ENCODE results near the gene KCNK5.

The KCNK5 gene

DNA sequence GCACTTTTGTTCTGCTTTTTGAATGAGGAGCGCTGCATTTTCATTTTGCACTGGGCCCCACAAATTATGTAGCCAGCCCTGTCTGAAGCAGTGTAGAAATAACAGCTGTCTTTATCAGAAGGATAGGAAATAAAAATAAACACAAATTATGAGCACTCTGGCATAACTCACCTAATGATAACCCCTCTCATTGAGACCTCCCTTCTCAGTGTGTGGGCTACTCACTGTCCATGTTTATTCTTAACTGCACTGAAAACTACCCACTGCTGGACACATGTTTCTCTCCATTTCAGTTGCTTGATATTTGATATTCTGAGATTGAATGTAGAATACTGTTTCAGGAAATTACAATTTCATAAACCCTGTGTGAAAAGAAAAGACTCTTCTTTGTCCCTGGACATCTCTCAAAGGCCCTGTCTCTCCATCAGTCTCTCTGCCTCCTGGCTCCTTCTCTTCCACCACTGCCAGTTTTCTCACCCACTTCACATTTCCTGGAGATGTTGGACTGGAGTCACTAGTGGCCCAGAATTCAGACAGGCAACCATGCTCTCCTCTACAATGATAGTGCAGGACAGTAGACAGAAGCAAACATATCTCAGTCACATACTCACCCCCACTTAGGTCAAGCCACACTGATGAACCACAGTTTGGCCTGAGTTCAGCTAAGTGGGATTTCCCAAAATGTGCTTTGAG lies 84.6 kb downstream of the KCNK5 start:
- DNase-seq (ENCODE audit: low read depth, low spot score), result no peak
- Histone ChIP-seq H3K36me3 (ENCODE audit: insufficient read depth, low read length) (no peaks in the 10 kb centered on the region), H3K27ac (no peak overlapping the region), H3K4me3 (no peak overlapping the region), H3K9ac (ENCODE audit: insufficient read length) (no peak overlapping the region), H3K9me3 (ENCODE audit: low read depth, low read length) (no peaks in the 10 kb centered on the region)
- no peak for TF ChIP-seq FOXP2 (optimal IDR thresholded peaks at IDR 0.05; ENCODE audit: control extremely low read depth, extremely low read length, insufficient read depth)
- TF ChIP-seq EZH2 (IDR thresholded peaks at IDR 0.05), result no peak
- no peak for TF ChIP-seq POLR2AphosphoS5 (IDR thresholded peaks at IDR 0.05; ENCODE audit: borderline replicate concordance, low read depth, low read length)

DNA sequence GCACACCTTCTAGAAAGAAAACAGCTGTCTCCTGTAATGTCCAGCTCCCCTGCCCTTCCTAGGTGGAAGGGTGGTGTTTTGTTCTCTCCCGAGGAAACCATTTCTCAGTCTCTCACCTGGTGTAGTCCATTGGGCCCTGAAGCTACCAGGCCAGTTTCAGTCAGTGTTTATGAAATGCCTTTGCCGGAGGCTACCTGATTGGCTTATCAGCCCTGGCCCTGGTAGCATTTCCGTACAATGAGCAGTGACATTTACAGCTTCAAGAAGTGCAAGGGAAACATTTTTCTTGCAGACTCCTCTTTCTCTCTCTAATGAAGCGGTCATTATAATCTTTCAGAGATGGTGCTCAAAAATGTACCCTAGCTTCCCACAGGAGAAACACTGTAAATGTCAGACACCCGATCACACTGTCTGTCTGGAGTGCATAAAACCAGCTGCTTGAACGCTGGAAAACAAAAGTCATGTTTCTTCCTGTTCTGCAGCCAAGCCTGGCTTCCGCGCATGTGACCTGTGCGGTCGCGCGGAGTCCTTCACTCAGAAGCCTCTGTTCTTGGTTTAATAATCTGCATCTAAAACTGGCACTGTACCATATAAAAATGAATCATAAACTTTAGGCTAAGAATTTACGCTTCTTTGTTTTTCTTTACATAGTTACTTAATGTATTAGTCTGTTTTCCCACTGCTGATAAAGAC lies 85.9 kb downstream of the KCNK5 start:
- H3K36me3 ChIP-seq (ENCODE audit: insufficient read depth, low read length), result no peaks in the 10 kb centered on the region
- no peak overlapping the region for H3K4me3 ChIP-seq
- H3K9me3 ChIP-seq (ENCODE audit: low read depth, low read length), result no peaks in the 10 kb centered on the region
- TF ChIP-seq POLR2AphosphoS5 (IDR thresholded peaks at IDR 0.05; ENCODE audit: borderline replicate concordance, low read depth, low read length), result no peak
- TF ChIP-seq EZH2 (IDR thresholded peaks at IDR 0.05), result no peak
- TF ChIP-seq FOXP2 (optimal IDR thresholded peaks at IDR 0.05; ENCODE audit: control extremely low read depth, extremely low read length, insufficient read depth), result no peak
- H3K9ac ChIP-seq (ENCODE audit: insufficient read length), result no peak overlapping the region
- no peak overlapping the region for H3K27ac ChIP-seq
- no peak for DNase-seq (ENCODE audit: low read depth, low spot score)

DNA sequence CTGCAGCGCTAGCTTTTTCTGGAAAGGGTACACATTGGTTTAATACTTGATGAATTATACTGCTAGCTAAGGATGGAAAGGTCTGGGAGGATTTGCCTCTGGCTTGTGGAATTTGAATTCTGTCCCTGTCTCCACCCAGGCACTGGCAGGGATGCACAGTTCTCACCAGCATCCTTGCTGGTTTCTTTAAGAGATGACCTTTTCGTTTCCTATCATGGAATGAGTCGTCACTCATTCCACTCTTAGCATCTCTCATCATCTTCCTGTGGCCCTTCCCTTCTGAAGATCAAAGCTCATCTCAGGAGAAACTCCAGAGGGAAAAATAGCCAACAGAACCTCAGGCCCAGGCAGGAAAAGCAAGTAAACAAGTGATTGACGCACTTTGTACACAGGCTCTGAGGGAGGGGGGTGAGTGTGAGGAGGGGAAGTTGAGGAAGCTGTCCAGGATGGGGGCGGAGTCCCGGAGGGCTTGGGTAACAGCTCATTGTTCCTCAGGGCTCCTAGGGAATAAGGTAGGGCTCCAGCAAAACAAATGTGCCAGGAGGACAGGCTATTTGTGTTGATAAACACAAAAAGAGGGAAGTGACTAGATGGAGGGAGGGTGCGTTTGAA lies 88.6 kb downstream of the KCNK5 start:
- no peaks in the 10 kb centered on the region for H3K9me3 ChIP-seq (ENCODE audit: low read depth, low read length)
- no peak for TF ChIP-seq POLR2AphosphoS5 (IDR thresholded peaks at IDR 0.05; ENCODE audit: borderline replicate concordance, low read depth, low read length)
- TF ChIP-seq FOXP2 (optimal IDR thresholded peaks at IDR 0.05; ENCODE audit: control extremely low read depth, extremely low read length, insufficient read depth), result no peak
- no peak for TF ChIP-seq EZH2 (IDR thresholded peaks at IDR 0.05)
- no peak overlapping the region for H3K9ac ChIP-seq (ENCODE audit: insufficient read length)
- H3K4me3 ChIP-seq, result no peak overlapping the region
- H3K27ac ChIP-seq, result no peak overlapping the region
- DNase-seq (ENCODE audit: low read depth, low spot score), result no peak
- no peaks in the 10 kb centered on the region for H3K36me3 ChIP-seq (ENCODE audit: insufficient read depth, low read length)
